ENCODE measurements around the gene ZNF687. TPM values are rescaled to one million over a fixed set of nuclear protein-coding genes. Genes with fewer than 3 reads are reported as not detected.

ZNF687 gene
- total RNA-seq, 2 donors from 2014 or later: 43.0 to 49.8 TPM

DNA sequence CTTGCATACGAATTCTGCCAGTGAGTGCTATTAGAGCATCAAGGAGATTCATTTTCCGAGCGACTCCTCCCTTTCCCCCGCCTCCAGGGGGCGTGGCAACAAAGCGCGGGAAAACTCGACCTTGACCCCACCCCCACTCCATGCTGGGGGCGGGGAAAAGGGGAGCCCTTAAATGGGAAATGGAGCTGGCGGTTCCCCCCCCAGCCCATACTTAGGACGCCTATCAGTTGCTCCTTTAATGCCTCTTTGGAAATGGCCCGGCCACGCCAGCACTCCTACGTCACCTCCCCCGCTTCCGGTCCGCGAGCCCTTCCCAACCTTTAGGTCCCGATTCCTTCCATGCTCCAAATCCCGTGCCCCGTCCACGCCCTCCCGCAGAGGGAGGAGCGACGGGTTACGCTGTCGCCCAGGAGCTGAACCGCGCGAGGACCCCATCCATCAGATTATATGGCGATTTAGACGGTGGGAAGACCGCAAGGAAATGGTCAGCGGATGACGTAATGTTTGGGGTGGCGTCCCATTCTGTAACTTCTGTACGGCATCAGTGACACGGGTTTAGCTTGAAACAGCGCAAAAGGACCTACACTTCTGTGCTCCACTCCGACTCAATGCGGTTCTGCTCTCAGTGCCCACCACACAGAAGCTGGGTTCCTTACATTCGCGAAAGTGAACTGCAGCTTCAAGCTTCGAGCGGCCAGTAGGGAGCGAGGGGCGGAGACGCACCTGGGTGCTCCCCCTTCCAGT is 702 bp upstream of the ZNF687 start:
- Mint-ChIP-seq H3K36me3 (ENCODE audit: low read depth) (peaks cover 12% of the 10 kb centered on the region), H3K27me3 (ENCODE audit: insufficient read depth) (peaks cover 12% of the 10 kb centered on the region), H3K9me3 (no peaks in the 10 kb centered on the region), H3K4me3 (peak overlapping the region; percentile 92), H3K27ac (peak overlapping the region; percentile 100), H3K4me1 (peaks cover 13% of the 10 kb centered on the region)
- TF ChIP-seq, protein P1, sequence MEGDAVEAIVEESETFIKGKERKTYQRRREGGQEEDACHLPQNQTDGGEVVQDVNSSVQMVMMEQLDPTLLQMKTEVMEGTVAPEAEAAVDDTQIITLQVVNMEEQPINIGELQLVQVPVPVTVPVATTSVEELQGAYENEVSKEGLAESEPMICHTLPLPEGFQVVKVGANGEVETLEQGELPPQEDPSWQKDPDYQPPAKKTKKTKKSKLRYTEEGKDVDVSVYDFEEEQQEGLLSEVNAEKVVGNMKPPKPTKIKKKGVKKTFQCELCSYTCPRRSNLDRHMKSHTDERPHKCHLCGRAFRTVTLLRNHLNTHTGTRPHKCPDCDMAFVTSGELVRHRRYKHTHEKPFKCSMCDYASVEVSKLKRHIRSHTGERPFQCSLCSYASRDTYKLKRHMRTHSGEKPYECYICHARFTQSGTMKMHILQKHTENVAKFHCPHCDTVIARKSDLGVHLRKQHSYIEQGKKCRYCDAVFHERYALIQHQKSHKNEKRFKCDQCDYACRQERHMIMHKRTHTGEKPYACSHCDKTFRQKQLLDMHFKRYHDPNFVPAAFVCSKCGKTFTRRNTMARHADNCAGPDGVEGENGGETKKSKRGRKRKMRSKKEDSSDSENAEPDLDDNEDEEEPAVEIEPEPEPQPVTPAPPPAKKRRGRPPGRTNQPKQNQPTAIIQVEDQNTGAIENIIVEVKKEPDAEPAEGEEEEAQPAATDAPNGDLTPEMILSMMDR (conservative IDR thresholded peaks at IDR 0.05): peak; percentile 27
- Histone ChIP-seq H3K27ac (ENCODE audit: low read depth, low read length) (peak overlapping the region; percentile 96), H3K9me3 (ENCODE audit: control insufficient read depth, low read length) (no peaks in the 10 kb centered on the region), H3K4me1 (ENCODE audit: control insufficient read depth, insufficient read depth, low read length) (peaks cover 4% of the 10 kb centered on the region), H3K4me3 (ENCODE audit: low read length) (peak overlapping the region; percentile 93), H3K9ac (ENCODE audit: extremely low read depth, low read length, poor library complexity, severe bottlenecking) (peak overlapping the region; percentile 93), H3K27me3 (ENCODE audit: control insufficient read depth, insufficient read depth, low read length, poor library complexity, severe bottlenecking) (no peaks in the 10 kb centered on the region), H3K36me3 (ENCODE audit: control insufficient read depth, insufficient read depth, low read length) (peaks cover 13% of the 10 kb centered on the region)
- DNase-seq: peak; percentile 98
- WGBS, 2 experiments (ENCODE audit: insufficient coverage in 1 of 2, insufficient read length in 1 of 2): 0 to 1% methylated on average over 16 to 47 of the region's 48 CpGs

GRCh38 chr1:151282883-151283725 is 1.0 kb downstream of the ZNF687 start:
- WGBS, 2 experiments (ENCODE audit: insufficient coverage in 1 of 2, insufficient read length in 1 of 2): 17 to 30% methylated on average over 15 to 44 of the region's 44 CpGs

GRCh38 chr1:151284013-151284577 is 2.0 kb downstream of the ZNF687 start:
- Mint-ChIP-seq H3K27ac (peak overlapping the region; percentile 95), H3K9me3 (no peaks in the 10 kb centered on the region), H3K4me1 (peaks cover 13% of the 10 kb centered on the region), H3K4me3 (peak overlapping the region; percentile 92), H3K27me3 (ENCODE audit: insufficient read depth) (no peaks in the 10 kb centered on the region), H3K36me3 (ENCODE audit: low read depth) (peaks cover 33% of the 10 kb centered on the region)
- Histone ChIP-seq H3K27me3 (ENCODE audit: control insufficient read depth, insufficient read depth, low read length, poor library complexity, severe bottlenecking) (no peaks in the 10 kb centered on the region), H3K36me3 (ENCODE audit: control insufficient read depth, insufficient read depth, low read length) (peaks cover 28% of the 10 kb centered on the region), H3K4me1 (ENCODE audit: control insufficient read depth, insufficient read depth, low read length) (peaks cover 4% of the 10 kb centered on the region), H3K27ac (ENCODE audit: low read depth, low read length) (no peak overlapping the region), H3K9ac (ENCODE audit: extremely low read depth, low read length, poor library complexity, severe bottlenecking) (no peak overlapping the region), H3K9me3 (ENCODE audit: control insufficient read depth, low read length) (no peaks in the 10 kb centered on the region), H3K4me3 (ENCODE audit: low read length) (peak overlapping the region; percentile 93)
- no peak for DNase-seq
- 71 to 94% methylated on average over 1 to 2 of the region's 2 CpGs for WGBS, 2 experiments (ENCODE audit: insufficient coverage in 1 of 2, insufficient read length in 1 of 2)
- TF ChIP-seq, protein P1 (conservative IDR thresholded peaks at IDR 0.05): no peak

More at GRCh38 chr1:151282883-151283725, 1.0 kb downstream of the ZNF687 start:
- Mint-ChIP-seq H3K4me3 (peak overlapping the region; percentile 92), H3K36me3 (ENCODE audit: low read depth) (peaks cover 23% of the 10 kb centered on the region), H3K4me1 (peaks cover 13% of the 10 kb centered on the region), H3K27me3 (ENCODE audit: insufficient read depth) (no peaks in the 10 kb centered on the region), H3K9me3 (no peaks in the 10 kb centered on the region), H3K27ac (peak overlapping the region; percentile 95)
- TF ChIP-seq, protein P1 (conservative IDR thresholded peaks at IDR 0.05): no peak
- H3K4me3 ChIP-seq (ENCODE audit: low read length): peak overlapping the region; percentile 93
- peaks cover 4% of the 10 kb centered on the region for H3K4me1 ChIP-seq (ENCODE audit: control insufficient read depth, insufficient read depth, low read length)
- H3K36me3 ChIP-seq (ENCODE audit: control insufficient read depth, insufficient read depth, low read length): peaks cover 25% of the 10 kb centered on the region
- H3K9me3 ChIP-seq (ENCODE audit: control insufficient read depth, low read length): no peaks in the 10 kb centered on the region
- DNase-seq: peak; percentile 79
- no peaks in the 10 kb centered on the region for H3K27me3 ChIP-seq (ENCODE audit: control insufficient read depth, insufficient read depth, low read length, poor library complexity, severe bottlenecking)
- H3K9ac ChIP-seq (ENCODE audit: extremely low read depth, low read length, poor library complexity, severe bottlenecking): peak overlapping the region; percentile 91
- no peak overlapping the region for H3K27ac ChIP-seq (ENCODE audit: low read depth, low read length)

Measured in endodermal cell (in vitro differentiated cells).